K562 (cell line): ENCODE data around the gene LAMA5. TPM values are rescaled to one million over a fixed set of nuclear protein-coding genes. Genes with fewer than 3 reads are reported as not detected.
A peak's percentile ranks its signal among the peaks of the same experiment; 100 is the strongest.

Experiments
- ARID4B ChIP-seq: sonication (generic); formaldehyde crosslinking; IDR thresholded peaks from 2 replicates; pipeline ENCODE4 v1.8.0; 2022; ENCODE audit warnings: mild to moderate bottlenecking, missing genetic modification reagents
- ATF3 ChIP-seq, 2 experiments: fragments of 450-650 bp in 1 of 2; sonication (generic) in 1 of 2; formaldehyde crosslinking in 1 of 2; IDR thresholded peaks in 1 of 2; conservative IDR thresholded peaks in 1 of 2; 2 replicates each; pipeline versions ENCODE4 v1.6.1 to v1.8.1; 2016 to 2023; ENCODE audit warnings: mild to moderate bottlenecking in 2 of 2, moderate library complexity in 2 of 2, inconsistent platforms in 1 of 2, missing genetic modification reagents in 1 of 2
- CREBBP ChIP-seq: IDR thresholded peaks from one replicate; pipeline ENCODE4 v1.6.1; 2012; ENCODE audit warnings: low read depth, mild to moderate bottlenecking, control low read depth, inconsistent platforms, low read length
- CSDE1 ChIP-seq, 2 experiments: fragments of 450-650 bp; IDR thresholded peaks; 2 replicates each; pipeline ENCODE4 v1.6.1; 2016; ENCODE audit warnings: mild to moderate bottlenecking in 1 of 2
- HNRNPK ChIP-seq: fragments of 200-400 bp; formaldehyde crosslinking; IDR thresholded peaks from one replicate; pipeline ENCODE4 v1.6.1; 2018; ENCODE audit warnings: mild to moderate bottlenecking, low read depth, low read length; ENCODE audit not compliant: poor library complexity, severe bottlenecking
- HNRNPL ChIP-seq: fragments of 200-400 bp; formaldehyde crosslinking; IDR thresholded peaks from 2 replicates; pipeline ENCODE4 v1.6.1; 2017; ENCODE audit warnings: low read depth, mild to moderate bottlenecking, low read length
- HNRNPUL1 ChIP-seq: fragments of 200-400 bp; formaldehyde crosslinking; IDR thresholded peaks from 2 replicates; pipeline ENCODE4 v1.6.1; 2017; ENCODE audit warnings: low read length
- NR1H2 ChIP-seq: sonication (generic); formaldehyde crosslinking; IDR thresholded peaks from 2 replicates; pipeline ENCODE4 v1.4.0; 2020; ENCODE audit warnings: mild to moderate bottlenecking, missing genetic modification reagents
- ZBTB2 ChIP-seq: fragments of 450-650 bp; IDR thresholded peaks from 2 replicates; pipeline ENCODE4 v1.6.1; 2016; ENCODE audit warnings: antibody characterized with exemption
- ZBTB49 ChIP-seq: sonication (generic); formaldehyde crosslinking; IDR thresholded peaks from 2 replicates; pipeline ENCODE4 v1.8.0; 2022; ENCODE audit warnings: missing genetic modification reagents, mild to moderate bottlenecking, borderline replicate concordance
- ZNF12 ChIP-seq: sonication (generic); formaldehyde crosslinking; IDR thresholded peaks from 2 replicates; pipeline ENCODE4 v1.4.0; 2020; ENCODE audit warnings: mild to moderate bottlenecking, missing genetic modification reagents
- ZNF133 ChIP-seq: fragments of 250-450 bp; sonication (Bioruptor Pico); IDR thresholded peaks from 2 replicates; pipeline ENCODE4 v1.4.0; 2020; ENCODE audit warnings: mild to moderate bottlenecking
- ZNF644 ChIP-seq: fragments of 200-800 bp; sonication (Bioruptor generic); IDR thresholded peaks from 2 replicates; pipeline ENCODE4 v1.6.1; 2016; ENCODE audit warnings: low read depth, missing genetic modification characterization, missing compliant biosample characterization
- polyA plus RNA-seq, 8 experiments: library from polyadenylated mRNA; depleted of rRNA in 4 of 8; stranded (reverse) in 5 of 8; unstranded in 3 of 8; fragments of >200 nt; fragmentation: Nextera tagmentation in 2 of 8; fragmentation: Illumina TruSeq in 1 of 8; extraction: Ambion mirVana in 2 of 8; extraction: Trizol in 1 of 8; gene quantifications; 2 replicates each; pipeline versions ENCODE4 v1.2.1 to v1.2.3, GENCODE V29; 2011 to 2014; ENCODE audit warnings: inconsistent platforms in 1 of 8, missing spikeins in 1 of 8
- total RNA-seq, 7 experiments: library from RNA; depleted of rRNA in 6 of 7; stranded (reverse); fragments of >200 nt in 6 of 7; fragmentation: Illumina TruSeq in 2 of 7; extraction: Trizol in 2 of 7; gene quantifications; 2 replicates each; pipeline versions ENCODE4 v1.2.1 to v1.2.3, GENCODE V29; 2011 to 2021; ENCODE audit warnings: low replicate concordance in 1 of 7

Gene LAMA5
- total and polyA plus RNA-seq, 9 of the 15 experiments (the other 6 are each of a cell fraction or from before 2014, with no cell fraction given) = 0.31 to 101 (median 7.8) TPM

GRCh38 chr20:62386383-62387218, 19.5 kb upstream of the LAMA5 start, which contains the start of gene RPS21 (continued):
- TF ChIP-seq HNRNPL (peak; percentile 70; the same call in 1 of the 2 replicates), CREBBP (no peak), ZBTB49 (CRISPR knock-in tag) (no peak), ATF3 (IDR thresholded peaks at IDR 0.05) (no peak), ATF3 (CRISPR knock-in tag; conservative IDR thresholded peaks at IDR 0.05) (no peak), ZBTB2 (0 out of 2 replicates have a peak, but pooled peaks have one; percentile 55), HNRNPK (peak; percentile 63), ZNF133 (no peak), ZNF12 (CRISPR knock-in tag) (no peak), ZNF644 (tag) (no peak), CSDE1 (IDR thresholded peaks at IDR 0.05) (no peak), ARID4B (CRISPR knock-in tag) (peak; percentile 95), NR1H2 (CRISPR knock-in tag) (no peak), HNRNPUL1 (no peak)
